HG03045 (cell line): ENCODE data around the gene STRN4.

Experiments
- ATAC-seq: cut with Tn5 transposase; IDR thresholded peaks from one replicate; pipeline ENCODE4 v1.9.1; 2021; ENCODE audit warnings: mild to moderate bottlenecking, moderate library complexity; ENCODE audit not compliant: unreplicated experiment

Gene STRN4

DNA sequence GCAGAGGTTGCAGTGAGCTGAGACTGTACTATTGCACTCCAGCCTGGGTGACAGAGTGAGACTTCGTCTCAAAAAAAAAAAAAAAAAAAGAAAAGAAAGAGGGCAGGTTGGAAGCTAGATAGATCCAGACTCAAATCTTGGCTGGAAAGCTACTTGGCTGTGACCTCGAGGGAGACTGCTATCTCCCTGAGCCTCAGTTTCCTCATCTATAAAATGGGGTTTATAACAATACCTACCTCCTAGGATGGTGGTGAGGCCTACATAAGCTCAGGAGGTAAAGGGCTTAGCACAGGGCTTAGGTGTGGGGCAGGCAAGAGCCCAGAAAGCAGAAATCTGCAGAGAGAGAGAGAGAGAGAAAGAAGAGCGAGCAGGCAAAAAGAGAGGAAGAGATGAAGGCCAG is 61.1 kb downstream of the STRN4 start:
- ATAC-seq = no peak

DNA sequence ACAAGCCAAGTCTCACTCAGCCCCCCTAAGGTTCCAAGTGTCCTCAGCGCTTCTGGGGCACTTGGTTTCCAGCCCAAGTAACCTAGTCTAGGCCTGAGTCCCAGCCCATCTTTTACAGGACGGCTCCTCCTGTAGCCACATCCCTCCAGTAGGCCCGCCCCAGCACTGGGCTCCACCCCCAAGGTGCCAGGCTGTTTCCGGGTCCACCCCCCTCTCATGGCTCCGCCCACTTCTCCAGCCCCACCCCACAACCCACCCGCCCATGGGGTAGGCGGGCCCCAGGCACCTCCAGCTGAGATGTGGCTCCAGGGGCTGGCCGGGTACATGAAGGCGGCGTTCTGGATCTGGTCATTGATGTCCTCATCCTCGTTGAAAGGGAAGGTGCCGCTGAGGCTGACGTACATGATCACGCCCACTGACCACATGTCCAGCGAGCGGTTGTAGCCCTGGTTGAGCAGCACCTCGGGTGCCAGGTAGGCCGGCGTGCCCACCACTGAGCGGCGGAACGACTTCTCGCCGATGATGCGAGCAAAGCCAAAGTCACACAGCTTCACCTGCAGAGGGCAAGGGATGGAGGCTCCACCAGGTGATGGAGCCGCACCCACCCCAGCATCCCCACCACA is 68.0 kb downstream of the STRN4 start:
- no peak for ATAC-seq

- no peak for ATAC-seq
These were observed 71.7 kb downstream of the STRN4 start for GRCh38 chr19:46674416-46675178.

DNA sequence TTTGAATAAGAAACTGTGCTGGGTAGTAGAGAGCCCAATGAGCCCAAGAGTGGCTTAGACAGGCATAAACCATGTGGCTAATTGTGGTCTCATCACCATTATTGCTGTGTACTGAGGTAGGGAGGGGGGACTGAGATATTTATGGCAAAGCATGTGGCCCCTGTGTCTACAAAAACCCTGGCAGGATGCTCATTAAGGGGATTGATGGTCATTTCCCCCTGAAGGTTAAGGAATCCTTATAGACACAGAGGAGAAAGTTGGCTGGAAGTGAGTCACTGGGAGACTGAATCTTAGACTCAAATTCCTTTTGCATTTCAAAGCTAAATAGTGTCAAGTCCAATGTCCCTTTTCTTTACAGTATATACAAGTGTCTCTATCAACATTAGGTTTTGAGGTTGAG is 75.4 kb downstream of the STRN4 start:
- no peak for ATAC-seq
